ENCODE results near the gene RUNX3.

DNA sequence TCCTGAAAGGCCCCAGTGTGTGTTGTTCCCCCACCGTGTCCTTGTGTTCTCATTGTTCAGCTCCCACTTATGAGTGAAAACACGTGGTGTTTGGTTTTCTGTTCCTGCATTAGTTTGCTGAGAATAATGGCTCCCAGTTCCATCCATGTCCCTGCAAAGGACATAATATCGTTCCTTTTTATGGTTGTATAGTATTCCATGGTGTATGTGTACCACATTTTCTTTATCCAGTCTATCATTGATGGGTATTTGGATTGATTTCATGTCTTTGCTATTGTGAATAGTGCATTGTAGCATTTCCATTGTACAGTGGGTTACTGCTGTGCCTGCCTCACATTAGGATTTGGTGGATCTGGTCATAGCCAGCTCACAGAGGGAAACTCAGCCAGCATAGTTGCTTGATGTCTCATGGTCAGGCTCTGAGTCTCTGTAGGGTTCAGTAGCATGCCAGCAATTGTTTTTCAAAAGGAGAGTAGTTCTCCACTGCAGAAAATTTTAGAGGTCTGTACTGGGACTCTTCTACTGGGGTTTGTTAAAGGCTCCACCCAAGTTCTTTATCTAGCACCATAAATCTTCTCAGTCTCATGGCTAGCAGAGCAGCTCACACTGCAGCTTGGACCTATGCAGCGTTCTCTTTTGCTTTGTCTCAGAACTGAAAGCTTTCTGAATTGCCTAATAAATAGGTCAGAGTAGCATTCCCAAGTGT, 41.0 kb downstream of the RUNX3 start:
- TF ChIP-seq TCF12 (IDR thresholded peaks at IDR 0.05; ENCODE audit: low read depth) (no peak), YY1 (IDR thresholded peaks at IDR 0.05; ENCODE audit: low read depth) (no peak), EP300 (IDR thresholded peaks at IDR 0.05; ENCODE audit: borderline replicate concordance) (no peak)
